Measurements from ENCODE around the gene PRPF38B. TPM values are rescaled to one million over a fixed set of nuclear protein-coding genes. Genes with fewer than 3 reads are reported as not detected.
"Not testable (repeated sequence)": the region's sequence is repeated elsewhere in the genome, so short reads cannot be mapped to it uniquely, and the experiment has no call there.

The PRPF38B gene
- total RNA-seq, 2 experiments from 2014 or later, result 73.8 to 75.4 TPM

DNA sequence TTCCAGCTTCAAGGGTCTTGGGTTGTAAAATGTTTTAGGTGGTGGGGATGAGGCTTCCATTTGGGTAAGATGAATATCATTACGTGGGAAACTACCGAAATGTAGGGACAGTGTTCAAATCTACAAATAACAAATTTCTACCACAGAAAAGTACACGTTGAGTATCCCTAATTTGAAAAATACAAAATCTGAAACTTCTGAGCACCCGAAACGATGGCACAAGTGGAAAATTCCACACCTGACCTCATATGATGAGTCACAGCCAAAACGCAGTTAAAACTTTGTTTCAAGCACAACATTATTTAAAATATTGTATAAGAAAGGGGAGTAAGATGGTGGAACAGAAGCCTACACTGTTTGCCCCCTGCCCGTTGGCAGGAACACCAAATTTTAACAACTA lies 22.4 kb upstream of the PRPF38B start:
- CTCF ChIA-PET, result interaction anchor here (1.1 kb wide), 1 partner anchor 13 kb away, joined by 3 read pairs; no protein-coding TSS in a partner anchor
- POLR2A ChIA-PET, result no interaction called here

GRCh38 chr1:108670131-108670773 lies 21.9 kb upstream of the PRPF38B start:
- POLR2A ChIA-PET, result no interaction called here

GRCh38 chr1:108671143-108671542 lies 21.0 kb upstream of the PRPF38B start:
- POLR2A ChIA-PET, result no interaction called here
- CTCF ChIA-PET, result no interaction called here

More at GRCh38 chr1:108670131-108670773, 21.9 kb upstream of the PRPF38B start:
- CTCF ChIA-PET, result interaction anchor here (1.1 kb wide), 1 partner anchor 12 kb away, joined by 3 read pairs; no protein-coding TSS in a partner anchor

GRCh38 chr1:108678706-108679105 lies 13.4 kb upstream of the PRPF38B start:
- ChIA-PET POLR2A (no interaction called here), CTCF (interaction anchor here (1.4 kb wide), 1 partner anchor 13 kb away, joined by 3 read pairs; no protein-coding TSS in a partner anchor)

- CTCF ChIA-PET, result no interaction called here
- POLR2A ChIA-PET, result interaction anchor here (0.6 kb wide), 1 partner anchor 36 kb away, joined by 3 read pairs; no protein-coding TSS in a partner anchor
Observed at GRCh38 chr1:108679586-108680213, 12.4 kb upstream of the PRPF38B start.

DNA sequence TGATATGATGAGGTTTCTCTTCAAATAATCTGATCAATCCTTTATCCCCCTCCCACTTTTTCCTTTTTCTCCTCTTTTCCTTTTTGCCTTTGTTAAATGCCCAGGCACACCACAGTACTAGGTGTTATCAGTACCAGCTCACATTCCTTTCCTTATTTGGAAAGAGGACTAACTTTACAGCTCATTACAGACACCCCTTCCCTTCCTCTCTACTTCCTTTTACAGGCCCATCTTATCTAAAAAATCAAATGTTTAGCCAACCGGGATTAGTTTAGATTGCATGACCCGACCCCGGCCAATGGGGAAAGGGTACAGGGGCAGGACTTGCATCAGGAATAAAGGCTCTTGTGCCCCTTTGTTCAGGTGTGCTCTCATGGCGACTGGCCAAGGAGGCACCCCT lies 10.4 kb upstream of the PRPF38B start:
- POLR2A ChIA-PET, CTCF ChIA-PET: not testable (repeated sequence)

DNA sequence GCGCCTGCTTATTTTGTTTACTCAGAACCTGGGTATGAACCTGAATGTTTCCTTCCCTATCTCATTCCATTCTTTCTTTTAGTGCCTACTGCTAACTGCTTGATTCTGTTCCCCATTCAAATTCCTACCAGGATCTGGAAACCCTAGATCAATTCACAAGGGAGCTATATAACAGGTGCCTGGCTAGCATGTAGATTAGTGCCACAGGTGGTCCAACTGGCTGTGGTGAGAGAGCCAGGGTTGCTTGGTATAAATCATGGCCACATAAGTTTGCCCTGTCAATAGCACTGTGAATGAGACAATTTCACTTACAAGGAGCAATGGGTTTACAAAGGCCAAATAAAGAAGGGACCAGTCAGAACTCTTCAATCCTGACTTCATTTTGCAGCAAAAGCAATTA lies 6.6 kb upstream of the PRPF38B start:
- ChIA-PET CTCF (no interaction called here), POLR2A (no interaction called here)

- CTCF ChIA-PET, result no interaction called here
- POLR2A ChIA-PET, result no interaction called here
Observed at GRCh38 chr1:108686614-108687313, 5.3 kb upstream of the PRPF38B start.

DNA sequence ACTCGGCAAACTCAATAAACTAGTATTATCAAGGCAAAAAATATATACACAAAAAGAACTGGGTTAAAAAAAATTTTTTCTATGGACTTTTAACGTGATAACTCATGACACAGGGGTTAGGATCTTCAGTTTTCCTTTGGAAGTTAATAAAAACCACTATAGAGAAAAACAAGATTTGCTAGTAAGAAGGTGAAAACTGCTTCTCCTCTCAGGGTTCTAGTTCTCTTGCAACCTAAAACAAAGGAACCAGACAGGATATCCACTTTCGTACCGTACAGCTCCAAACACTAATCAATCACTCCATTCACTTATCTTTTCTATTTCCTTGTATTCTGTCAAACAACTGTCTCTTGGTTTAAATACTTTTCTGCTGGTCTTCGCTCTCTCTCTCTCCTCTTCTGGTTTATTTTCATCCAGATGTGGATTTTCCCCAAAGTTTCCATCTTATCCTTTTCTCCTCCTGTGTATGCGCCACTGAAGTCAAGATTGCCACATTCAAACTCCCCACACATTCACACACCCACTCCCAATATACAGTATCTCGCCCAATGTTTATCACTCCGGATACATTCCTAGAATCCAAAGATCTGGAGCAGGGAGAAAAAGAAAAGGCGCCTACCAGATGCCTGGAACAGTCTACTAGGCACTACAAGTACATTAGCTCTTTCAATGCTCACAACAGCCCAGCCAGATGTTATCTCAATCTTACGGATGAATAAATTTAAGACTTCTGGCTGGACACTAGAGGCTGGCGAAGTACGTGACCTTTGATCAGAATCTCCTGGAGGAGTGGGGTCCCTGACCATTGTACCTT lies 775 bp upstream of the PRPF38B start:
- POLR2A ChIA-PET, result interaction anchor here (0.5 to 3.8 kb wide), 8 partner anchors 12 to 491 kb away, joined by 3 to 74 read pairs (median 8); partner anchors contain the start of genes HENMT1 and SLC25A24

GRCh38 chr1:108692724-108693655 lies 880 bp downstream of the PRPF38B start:
- POLR2A ChIA-PET, result interaction anchor here (0.6 to 3.8 kb wide), 11 partner anchors 10 to 493 kb away, joined by 3 to 74 read pairs (median 8); partner anchors contain the start of genes EEIG2, HENMT1 and SLC25A24
- CTCF ChIA-PET, result interaction anchor here (0.6 to 2.8 kb wide), 8 partner anchors 9 to 132 kb away, joined by 3 to 18 read pairs (median 4); partner anchors contain the start of genes HENMT1 and STXBP3

More for the DNA sequence above, 775 bp upstream of the PRPF38B start:
- CTCF ChIA-PET, result interaction anchor here (0.9 to 2.8 kb wide), 6 partner anchors 11 to 130 kb away, joined by 3 to 18 read pairs (median 4); partner anchors contain the start of gene HENMT1

GRCh38 chr1:108695535-108695934 lies 3.4 kb downstream of the PRPF38B start:
- ChIA-PET POLR2A (no interaction called here), CTCF (interaction anchor here (1.1 kb wide), 1 partner anchor 35 kb away, joined by 3 read pairs; the partner anchor contains the start of gene HENMT1)

DNA sequence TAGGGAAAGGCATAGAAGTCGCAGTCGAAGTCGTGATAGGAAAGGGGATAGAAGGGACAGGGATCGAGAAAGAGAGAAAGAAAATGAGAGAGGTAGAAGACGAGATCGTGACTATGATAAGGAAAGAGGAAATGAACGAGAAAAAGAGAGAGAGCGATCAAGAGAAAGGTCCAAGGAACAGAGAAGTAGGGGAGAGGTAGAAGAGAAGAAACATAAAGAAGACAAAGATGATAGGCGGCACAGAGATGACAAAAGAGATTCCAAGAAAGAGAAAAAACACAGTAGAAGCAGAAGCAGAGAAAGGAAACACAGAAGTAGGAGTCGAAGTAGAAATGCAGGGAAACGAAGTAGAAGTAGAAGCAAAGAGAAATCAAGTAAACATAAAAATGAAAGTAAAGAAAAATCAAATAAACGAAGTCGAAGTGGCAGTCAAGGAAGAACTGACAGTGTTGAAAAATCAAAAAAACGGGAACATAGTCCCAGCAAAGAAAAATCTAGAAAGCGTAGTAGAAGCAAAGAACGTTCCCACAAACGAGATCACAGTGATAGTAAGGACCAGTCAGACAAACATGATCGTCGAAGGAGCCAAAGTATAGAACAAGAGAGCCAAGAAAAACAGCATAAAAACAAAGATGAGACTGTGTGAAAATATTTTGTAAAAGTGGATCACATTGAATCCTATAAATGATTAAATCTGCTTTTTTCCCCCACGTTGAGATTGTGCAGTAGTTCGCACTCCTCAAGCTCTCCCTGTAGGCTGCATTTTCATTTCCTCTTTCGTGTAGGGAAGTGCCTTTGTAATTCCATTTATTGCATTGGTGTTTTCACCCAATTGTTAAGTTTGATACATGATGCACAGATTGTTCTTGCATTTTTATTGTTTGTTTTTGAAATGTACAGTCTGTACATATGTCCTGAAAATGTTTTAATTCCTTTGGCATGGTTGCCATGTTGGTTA lies 7.5 kb downstream of the PRPF38B start:
- CTCF ChIA-PET, result no interaction called here
- POLR2A ChIA-PET, result no interaction called here

DNA sequence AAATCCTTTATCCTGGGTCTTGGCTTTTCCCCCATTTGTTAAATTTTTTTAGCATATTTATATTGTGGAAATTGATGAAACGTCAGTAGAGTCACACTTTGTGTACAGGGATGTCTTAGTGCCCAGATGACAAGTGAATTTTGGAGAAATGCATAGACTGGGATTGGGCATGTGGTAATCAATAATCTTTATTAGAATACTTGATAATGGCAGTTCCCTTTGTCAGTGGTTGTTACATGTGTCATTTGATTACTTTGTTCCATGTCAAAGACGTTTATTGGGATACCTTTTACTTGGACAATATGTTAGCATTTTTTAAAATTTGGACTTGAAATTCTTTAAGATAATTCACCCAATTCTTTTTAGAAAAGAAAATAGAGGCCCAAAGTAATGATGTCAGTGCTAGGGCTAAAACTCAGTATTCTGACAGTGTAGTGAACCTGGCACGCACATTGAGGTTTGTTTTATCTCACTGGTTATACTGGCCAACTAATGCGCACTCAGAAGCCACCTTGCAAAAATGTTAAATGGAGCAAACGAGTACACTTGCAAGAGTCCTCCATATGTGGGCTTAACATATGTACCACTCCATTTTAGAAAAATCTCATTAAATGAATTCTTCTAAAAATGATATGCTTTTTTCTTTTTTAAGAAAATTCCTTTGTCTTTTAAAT lies 9.2 kb downstream of the PRPF38B start:
- POLR2A ChIA-PET, result interaction anchor here (3.7 kb wide), 1 partner anchor 9 kb away, joined by 26 read pairs; the partner anchor contains the start of gene PRPF38B

DNA sequence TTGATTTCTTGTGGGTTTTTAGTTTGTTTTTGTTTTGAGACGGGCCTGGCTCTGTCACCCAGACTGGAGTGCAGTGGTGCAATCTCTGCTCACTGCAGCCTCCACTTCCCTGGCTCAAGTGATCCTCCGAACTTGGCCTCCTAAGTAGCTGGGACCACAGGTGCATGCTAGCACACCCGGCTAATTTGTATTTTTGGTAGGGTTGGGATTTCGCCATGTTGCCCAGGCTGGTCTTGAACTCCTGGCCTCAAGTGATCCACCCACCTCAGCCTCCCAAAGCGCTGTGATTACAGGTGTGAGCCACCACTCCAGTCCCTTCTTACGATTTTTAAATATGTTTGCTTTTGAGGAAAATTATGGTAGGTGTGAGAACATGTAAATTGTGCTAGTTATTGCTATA lies 10.0 kb downstream of the PRPF38B start:
- ChIA-PET CTCF (interaction anchor here (1.2 kb wide), 1 partner anchor 10 kb away, joined by 4 read pairs; the partner anchor contains the start of gene PRPF38B), POLR2A (interaction anchor here (3.7 kb wide), 1 partner anchor 10 kb away, joined by 26 read pairs; the partner anchor contains the start of gene PRPF38B)

More for the DNA sequence above, 9.2 kb downstream of the PRPF38B start:
- CTCF ChIA-PET, result interaction anchor here (1.2 kb wide), 1 partner anchor 9 kb away, joined by 4 read pairs; the partner anchor contains the start of gene PRPF38B

- ChIA-PET POLR2A (interaction anchor here (0.6 to 3.7 kb wide), 3 partner anchors 12 to 105 kb away, joined by 5 to 26 read pairs (median 11); partner anchors contain the start of gene PRPF38B), CTCF (interaction anchor here (0.8 to 1.6 kb wide), 2 partner anchors 12 kb away, joined by 3 to 5 read pairs; partner anchors contain the start of gene PRPF38B)
Observed at GRCh38 chr1:108703939-108704338, 11.8 kb downstream of the PRPF38B start.

GRCh38 chr1:108704496-108704895 lies 12.4 kb downstream of the PRPF38B start:
- CTCF ChIA-PET, result interaction anchor here (0.8 to 1.6 kb wide), 2 partner anchors 12 kb away, joined by 3 to 5 read pairs; partner anchors contain the start of gene PRPF38B
- POLR2A ChIA-PET, result interaction anchor here (0.6 to 3.7 kb wide), 3 partner anchors 8 to 36 kb away, joined by 3 to 26 read pairs (median 11); partner anchors contain the start of gene PRPF38B
